DND-41 (cell line): Measurements from ENCODE around the gene PTK6.

ENCODE experiments used
- EZH2 ChIP-seq: IDR thresholded peaks from 3 replicates; pipeline ENCODE4 v1.6.1; 2012; ENCODE audit warnings: borderline replicate concordance, low read depth, mild to moderate bottlenecking, moderate library complexity, low read length, inconsistent platforms; ENCODE audit not compliant: severe bottlenecking
- TF ChIP-seq, protein P1 (sequence below): IDR thresholded peaks from 2 replicates; pipeline ENCODE4 v1.5.1; 2012; ENCODE audit warnings: borderline replicate concordance, low read length, moderate library complexity, mild to moderate bottlenecking; ENCODE audit not compliant: poor library complexity, severe bottlenecking; ENCODE audit errors: extremely low read depth

DNA sequence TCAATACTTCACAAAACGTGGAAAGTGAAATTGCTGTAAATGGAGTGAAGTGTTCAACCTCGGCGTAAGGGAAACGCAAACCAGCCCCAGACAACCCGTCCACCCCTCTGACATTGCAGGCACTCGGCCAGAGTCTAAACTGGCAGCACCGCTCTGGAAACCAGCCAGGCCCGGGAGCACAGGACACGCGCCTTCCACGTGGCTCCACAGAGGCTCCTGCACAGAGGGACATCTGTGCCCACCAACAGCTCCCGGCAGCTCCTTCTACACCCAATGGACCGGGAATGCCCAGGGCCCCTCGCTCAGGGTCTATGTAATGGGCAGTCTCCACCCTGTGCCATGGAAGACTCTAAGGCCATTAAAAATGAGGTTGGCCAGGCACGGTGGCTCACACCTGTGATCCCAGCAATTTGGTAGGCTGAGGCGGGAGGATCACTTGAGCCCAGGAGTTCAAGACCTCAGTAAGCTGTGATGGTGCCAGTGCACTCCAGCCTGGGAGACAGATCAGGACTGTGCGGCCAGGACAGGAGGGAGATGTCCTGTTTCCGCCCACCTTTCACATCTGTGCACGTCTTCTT, 40.2 kb upstream of the PTK6 start:
- TF ChIP-seq EZH2 = no peak
- TF ChIP-seq, protein P1, sequence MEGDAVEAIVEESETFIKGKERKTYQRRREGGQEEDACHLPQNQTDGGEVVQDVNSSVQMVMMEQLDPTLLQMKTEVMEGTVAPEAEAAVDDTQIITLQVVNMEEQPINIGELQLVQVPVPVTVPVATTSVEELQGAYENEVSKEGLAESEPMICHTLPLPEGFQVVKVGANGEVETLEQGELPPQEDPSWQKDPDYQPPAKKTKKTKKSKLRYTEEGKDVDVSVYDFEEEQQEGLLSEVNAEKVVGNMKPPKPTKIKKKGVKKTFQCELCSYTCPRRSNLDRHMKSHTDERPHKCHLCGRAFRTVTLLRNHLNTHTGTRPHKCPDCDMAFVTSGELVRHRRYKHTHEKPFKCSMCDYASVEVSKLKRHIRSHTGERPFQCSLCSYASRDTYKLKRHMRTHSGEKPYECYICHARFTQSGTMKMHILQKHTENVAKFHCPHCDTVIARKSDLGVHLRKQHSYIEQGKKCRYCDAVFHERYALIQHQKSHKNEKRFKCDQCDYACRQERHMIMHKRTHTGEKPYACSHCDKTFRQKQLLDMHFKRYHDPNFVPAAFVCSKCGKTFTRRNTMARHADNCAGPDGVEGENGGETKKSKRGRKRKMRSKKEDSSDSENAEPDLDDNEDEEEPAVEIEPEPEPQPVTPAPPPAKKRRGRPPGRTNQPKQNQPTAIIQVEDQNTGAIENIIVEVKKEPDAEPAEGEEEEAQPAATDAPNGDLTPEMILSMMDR = no peak
